Measurements from ENCODE around the gene TTC21A. TPM values are rescaled to one million over a fixed set of nuclear protein-coding genes. Genes with fewer than 3 reads are reported as not detected.

The TTC21A gene
- total and polyA plus RNA-seq, 2 of the 13 experiments (the other 11 are each of a cell fraction or from before 2014, with no cell fraction given): 0.31 to 1.5 TPM

GRCh38 chr3:39139442-39139841 is 32.0 kb downstream of the TTC21A start:
- BruUV-seq (replicated peaks): no TSS peak
- H3K79me2 ChIP-seq (ENCODE audit: insufficient read depth, low read length): no peaks in the 10 kb centered on the region
- no peak overlapping the region for H2AFZ ChIP-seq (ENCODE audit: low read length)
- no peaks in the 10 kb centered on the region for H3K9me3 ChIP-seq (ENCODE audit: low read length)
- no peaks in the 10 kb centered on the region for H3K4me1 ChIP-seq (ENCODE audit: insufficient read depth, low read length)
- peaks cover 18 to 28% of the 10 kb centered on the region in 2 experiments; a peak in 4 of 5 replicates for H3K36me3 ChIP-seq (replicated peaks in 1 of 2; ENCODE audit: control insufficient read depth in 1 of 2, insufficient read depth in 2 of 2, low read length in 2 of 2)
- DNase-seq (ENCODE audit: low spot score) (no peak), FAIRE-seq (no peak), ATAC-seq (no peak)
- peaks cover 3% of the 10 kb centered on the region; the same call in 1 of the 2 replicates for H4K20me1 ChIP-seq (ENCODE audit: insufficient read depth, low read length)
- in situ Hi-C loops (cut with HindIII; ENCODE audit: extremely low pct_ligation_motif_present, low pct_unique_long_range_greater_than_20kb): no loop called here
- POLR2A ChIA-PET: no interaction called here
- no peak overlapping the region for H3K27ac ChIP-seq (ENCODE audit: extremely low read length, insufficient read depth, low read length)
- no peak overlapping the region for H3K4me2 ChIP-seq (ENCODE audit: low read depth, low read length)
- TF ChIP-seq POLR2AphosphoS2 (IDR thresholded peaks at IDR 0.05; ENCODE audit: low read depth, low read length) (peak; percentile 36; the same call in 1 of the 2 replicates), SMC3 (IDR thresholded peaks at IDR 0.05; ENCODE audit: low read length) (no peak)
- H3K4me3 ChIP-seq (replicated peaks in 1 of 3; ENCODE audit: insufficient read depth in 1 of 3, low read depth in 2 of 3, low read length in 3 of 3): no peak overlapping the region
- WGBS (ENCODE audit: low lambda C conversion rate): 93% methylated on average over 2 of the region's 2 CpGs
- no peaks in the 10 kb centered on the region for H3K27me3 ChIP-seq (ENCODE audit: control insufficient read depth in 1 of 2, insufficient read depth in 2 of 2, low read length in 2 of 2)
- CTCF ChIA-PET (ENCODE audit: low intra/inter-chr PET ratio, low total read pairs): no interaction called here
- no peak overlapping the region for H3K9ac ChIP-seq (ENCODE audit: insufficient read depth, low read depth, low read length)
- intact Hi-C loops (cut with micrococcal nuclease; ENCODE audit: unreplicated experiment): no loop called here

- BruUV-seq (replicated peaks): no TSS peak
- H3K4me1 ChIP-seq (ENCODE audit: insufficient read depth, low read length): no peaks in the 10 kb centered on the region
- H3K27me3 ChIP-seq (ENCODE audit: control insufficient read depth in 1 of 2, insufficient read depth in 2 of 2, low read length in 2 of 2): no peaks in the 10 kb centered on the region
- no peak overlapping the region for H2AFZ ChIP-seq (ENCODE audit: low read length)
- no peak for TF ChIP-seq ELF3 (CRISPR knock-in tag; IDR thresholded peaks at IDR 0.05)
- TF ChIP-seq CHCHD3 (CRISPR knock-in tag; IDR thresholded peaks at IDR 0.05): no peak
- TF ChIP-seq NKX3-1 (CRISPR knock-in tag; IDR thresholded peaks at IDR 0.05): no peak
- TF ChIP-seq USF2 (IDR thresholded peaks at IDR 0.05; ENCODE audit: low read depth, low read length): no peak
- TF ChIP-seq USF2 (CRISPR knock-in tag; IDR thresholded peaks at IDR 0.05; ENCODE audit: borderline replicate concordance): no peak
- TF ChIP-seq POLR2AphosphoS2 (IDR thresholded peaks at IDR 0.05; ENCODE audit: low read depth, low read length): 0 out of 2 replicates have a peak, but pooled peaks have one; percentile 26
- H3K4me2 ChIP-seq (ENCODE audit: low read depth, low read length): no peak overlapping the region
- ChIA-PET CTCF (ENCODE audit: low intra/inter-chr PET ratio, low total read pairs) (no interaction called here), POLR2A (no interaction called here)
- no peak overlapping the region for H3K27ac ChIP-seq (ENCODE audit: extremely low read length, insufficient read depth, low read length)
- no peaks in the 10 kb centered on the region for H3K9me3 ChIP-seq (ENCODE audit: low read length)
- no peak overlapping the region for H3K9ac ChIP-seq (ENCODE audit: insufficient read depth, low read depth, low read length)
- DNase-seq (ENCODE audit: low spot score): no peak
- intact Hi-C loops (cut with micrococcal nuclease; ENCODE audit: unreplicated experiment) (no loop called here), in situ Hi-C loops (cut with HindIII; ENCODE audit: extremely low pct_ligation_motif_present, low pct_unique_long_range_greater_than_20kb) (no loop called here)
- no peak for FAIRE-seq
- ATAC-seq: 0 out of 3 replicates have a peak, but pooled peaks have one; percentile 5
- peaks cover 3% of the 10 kb centered on the region; the same call in 1 of the 2 replicates for H4K20me1 ChIP-seq (ENCODE audit: insufficient read depth, low read length)
- no peaks in the 10 kb centered on the region for H3K79me2 ChIP-seq (ENCODE audit: insufficient read depth, low read length)
- WGBS (ENCODE audit: low lambda C conversion rate): 100% methylated on average over 2 of the region's 2 CpGs
- H3K36me3 ChIP-seq (replicated peaks in 1 of 2; ENCODE audit: control insufficient read depth in 1 of 2, insufficient read depth in 2 of 2, low read length in 2 of 2): peaks cover 23 to 38% of the 10 kb centered on the region in 2 experiments; a peak in 4 of 5 replicates
- H3K4me3 ChIP-seq (replicated peaks in 1 of 3; ENCODE audit: insufficient read depth in 1 of 3, low read depth in 2 of 3, low read length in 3 of 3): no peak overlapping the region
Observed at GRCh38 chr3:39140341-39140971, 33.0 kb downstream of the TTC21A start.

Measured in HepG2 (cell line).